SJCRH30 (cell line): ENCODE data around the gene IPO4. TPM values are rescaled to one million over a fixed set of nuclear protein-coding genes. Genes with fewer than 3 reads are reported as not detected.

Source experiments
- DNase-seq, 2 experiments: peaks; one replicate each; pipeline ENCODE4 v3.0.0-alpha.2; 2015 to 2020
- H3K27ac ChIP-seq: fragments of 250-450 bp; sonication (Bioruptor Pico); 2 replicates; pipeline ENCODE4 v1.5.1; 2020; ENCODE audit warnings: mild to moderate bottlenecking, moderate library complexity
- H3K27me3 ChIP-seq: fragments of 250-450 bp; sonication (Bioruptor Pico); 2 replicates; pipeline ENCODE4 v1.5.1; 2020; ENCODE audit warnings: mild to moderate bottlenecking, moderate library complexity
- H3K36me3 ChIP-seq: fragments of 250-450 bp; sonication (Bioruptor Pico); 2 replicates; pipeline ENCODE4 v1.5.1; 2020; ENCODE audit warnings: mild to moderate bottlenecking, moderate library complexity
- H3K4me1 ChIP-seq: fragments of 250-450 bp; sonication (Bioruptor Pico); 2 replicates; pipeline ENCODE4 v1.5.1; 2020; ENCODE audit warnings: mild to moderate bottlenecking, moderate library complexity
- H3K4me3 ChIP-seq: fragments of 250-450 bp; sonication (Bioruptor Pico); 2 replicates; pipeline ENCODE4 v1.5.1; 2020; ENCODE audit warnings: mild to moderate bottlenecking, moderate library complexity
- H3K9me3 ChIP-seq: fragments of 250-450 bp; sonication (Bioruptor Pico); replicated peaks from 2 replicates; pipeline ENCODE4 v1.5.1; 2020; ENCODE audit warnings: mild to moderate bottlenecking, moderate library complexity
- total RNA-seq: library from RNA; depleted of rRNA; stranded (reverse); fragments of >200 nt; shearing (Covaris generic); gene quantifications from 2 replicates; pipeline ENCODE4 v1.2.3, GENCODE V29; 2014

IPO4 gene
- total RNA-seq, 1 experiment from 2014 or later, result 60.0 TPM

GRCh38 chr14:24159777-24160498 lies 28.7 kb downstream of the IPO4 start:
- no peak overlapping the region for H3K27ac ChIP-seq
- H3K27me3 ChIP-seq, result no peaks in the 10 kb centered on the region
- H3K4me3 ChIP-seq, result no peak overlapping the region
- DNase-seq, result no peak
- H3K36me3 ChIP-seq, result peaks cover 32% of the 10 kb centered on the region
- peaks cover 13% of the 10 kb centered on the region for H3K4me1 ChIP-seq
- H3K9me3 ChIP-seq, result no peaks in the 10 kb centered on the region

DNA sequence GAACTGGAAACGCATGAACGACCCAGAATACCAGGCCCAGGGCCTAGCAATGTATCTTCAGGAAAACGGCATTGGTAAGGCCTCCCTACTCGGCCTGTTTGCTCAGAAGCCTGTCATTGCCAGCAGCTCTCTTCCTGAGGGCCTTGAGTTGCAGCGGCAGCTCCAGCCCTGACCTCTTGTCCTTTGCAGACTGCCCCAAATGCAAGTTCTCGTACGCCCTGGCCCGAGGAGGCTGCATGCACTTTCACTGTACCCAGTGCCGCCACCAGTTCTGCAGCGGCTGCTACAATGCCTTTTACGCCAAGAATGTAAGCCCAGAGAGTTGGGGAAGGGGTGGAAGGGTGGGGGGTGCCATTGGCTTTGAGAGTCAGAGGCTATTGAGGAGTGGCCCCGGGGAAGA lies 31.3 kb downstream of the IPO4 start:
- Histone ChIP-seq H3K27ac (no peak overlapping the region), H3K4me1 (peaks cover 13% of the 10 kb centered on the region), H3K36me3 (peaks cover 44% of the 10 kb centered on the region), H3K4me3 (no peak overlapping the region), H3K9me3 (no peaks in the 10 kb centered on the region), H3K27me3 (no peaks in the 10 kb centered on the region)
- no peak for DNase-seq

- DNase-seq, result no peak
- H3K9me3 ChIP-seq, result no peaks in the 10 kb centered on the region
- no peak overlapping the region for H3K27ac ChIP-seq
- peaks cover 13% of the 10 kb centered on the region for H3K4me1 ChIP-seq
- H3K36me3 ChIP-seq, result peaks cover 49% of the 10 kb centered on the region
- H3K4me3 ChIP-seq, result no peak overlapping the region
- H3K27me3 ChIP-seq, result no peaks in the 10 kb centered on the region
Observed at GRCh38 chr14:24156840-24157239, 31.8 kb downstream of the IPO4 start.

DNA sequence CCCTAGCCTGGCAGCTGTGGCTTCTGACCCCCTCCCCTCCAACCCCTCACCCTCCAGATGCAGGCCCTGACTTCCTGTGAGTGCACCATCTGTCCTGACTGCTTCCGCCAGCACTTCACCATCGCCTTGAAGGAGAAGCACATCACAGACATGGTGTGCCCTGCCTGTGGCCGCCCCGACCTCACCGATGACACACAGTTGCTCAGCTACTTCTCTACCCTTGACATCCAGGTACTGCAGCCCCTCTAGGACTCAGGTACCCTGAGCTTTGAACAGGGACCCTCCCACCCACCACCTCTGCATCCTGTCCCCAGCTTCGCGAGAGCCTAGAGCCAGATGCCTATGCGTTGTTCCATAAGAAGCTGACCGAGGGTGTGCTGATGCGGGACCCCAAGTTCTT lies 33.5 kb downstream of the IPO4 start:
- no peaks in the 10 kb centered on the region for H3K27me3 ChIP-seq
- no peaks in the 10 kb centered on the region for H3K9me3 ChIP-seq
- peaks cover 65% of the 10 kb centered on the region for H3K36me3 ChIP-seq
- no peak overlapping the region for H3K4me3 ChIP-seq
- no peaks in the 10 kb centered on the region; the same call in 1 of the 2 replicates for H3K4me1 ChIP-seq
- no peak for DNase-seq
- H3K27ac ChIP-seq, result no peak overlapping the region

DNA sequence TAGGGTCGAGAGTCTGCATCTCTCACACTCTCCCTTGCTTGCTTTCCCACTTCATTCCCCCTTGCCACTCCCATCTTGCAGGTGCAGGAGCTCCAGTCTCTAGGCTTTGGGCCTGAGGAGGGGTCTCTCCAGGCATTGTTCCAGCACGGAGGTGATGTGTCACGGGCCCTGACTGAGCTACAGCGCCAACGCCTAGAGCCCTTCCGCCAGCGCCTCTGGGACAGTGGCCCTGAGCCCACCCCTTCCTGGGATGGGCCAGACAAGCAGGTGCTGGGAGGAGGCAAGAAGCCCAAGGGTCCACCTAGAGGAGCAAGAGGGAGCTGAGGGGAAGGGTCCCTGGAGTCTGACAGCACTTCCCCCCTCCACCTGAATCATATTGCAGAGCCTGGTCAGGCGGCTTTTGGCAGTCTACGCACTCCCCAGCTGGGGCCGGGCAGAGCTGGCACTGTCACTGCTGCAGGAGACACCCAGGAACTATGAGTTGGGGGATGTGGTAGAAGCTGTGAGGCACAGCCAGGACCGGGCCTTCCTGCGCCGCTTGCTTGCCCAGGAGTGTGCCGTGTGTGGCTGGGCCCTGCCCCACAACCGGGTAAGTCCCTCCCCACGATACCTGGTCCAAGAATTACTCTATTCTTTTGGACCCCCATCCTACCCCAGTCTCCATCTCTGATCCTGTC lies 37.1 kb downstream of the IPO4 start:
- Histone ChIP-seq H3K9me3 (no peaks in the 10 kb centered on the region), H3K4me1 (peaks cover 3% of the 10 kb centered on the region; the same call in 1 of the 2 replicates), H3K27ac (no peak overlapping the region), H3K27me3 (no peaks in the 10 kb centered on the region), H3K4me3 (no peak overlapping the region), H3K36me3 (peaks cover 56% of the 10 kb centered on the region)
- DNase-seq, result no peak

DNA sequence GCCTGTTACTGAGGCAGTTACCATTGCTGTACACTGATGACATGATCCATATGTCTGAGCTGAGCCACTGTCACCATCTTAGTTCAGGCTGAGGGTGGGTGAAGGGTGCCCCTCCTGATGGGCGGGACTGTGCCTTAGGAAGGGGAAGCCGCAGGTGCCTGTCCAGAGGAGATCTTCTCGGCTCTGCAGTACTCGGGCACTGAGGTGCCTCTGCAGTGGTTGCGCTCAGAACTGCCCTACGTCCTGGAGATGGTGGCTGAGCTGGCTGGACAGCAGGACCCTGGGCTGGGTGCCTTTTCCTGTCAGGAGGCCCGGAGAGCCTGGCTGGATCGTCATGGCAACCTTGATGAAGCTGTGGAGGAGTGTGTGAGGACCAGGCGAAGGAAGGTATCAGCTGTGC lies 37.6 kb downstream of the IPO4 start:
- H3K27ac ChIP-seq, result no peak overlapping the region
- peaks cover 3% of the 10 kb centered on the region; the same call in 1 of the 2 replicates for H3K4me1 ChIP-seq
- no peaks in the 10 kb centered on the region for H3K27me3 ChIP-seq
- no peaks in the 10 kb centered on the region for H3K9me3 ChIP-seq
- peaks cover 51% of the 10 kb centered on the region for H3K36me3 ChIP-seq
- no peak overlapping the region for H3K4me3 ChIP-seq
- DNase-seq, result no peak

DNA sequence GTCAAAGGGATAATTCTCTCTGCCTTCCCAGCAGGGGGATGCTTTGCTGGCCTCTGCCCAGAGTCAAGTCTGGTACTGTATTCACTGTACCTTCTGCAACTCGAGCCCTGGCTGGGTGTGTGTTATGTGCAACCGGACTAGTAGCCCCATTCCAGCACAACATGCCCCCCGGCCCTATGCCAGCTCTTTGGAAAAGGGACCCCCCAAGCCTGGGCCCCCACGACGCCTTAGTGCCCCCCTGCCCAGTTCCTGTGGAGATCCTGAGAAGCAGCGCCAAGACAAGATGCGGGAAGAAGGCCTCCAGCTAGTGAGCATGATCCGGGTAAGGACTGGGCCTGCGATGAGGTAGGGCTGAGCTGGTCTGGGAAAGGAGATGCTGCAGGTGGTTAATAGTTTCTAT lies 38.0 kb downstream of the IPO4 start:
- no peaks in the 10 kb centered on the region for H3K9me3 ChIP-seq
- H3K4me1 ChIP-seq, result peaks cover 3% of the 10 kb centered on the region; the same call in 1 of the 2 replicates
- H3K27me3 ChIP-seq, result no peaks in the 10 kb centered on the region
- peaks cover 47% of the 10 kb centered on the region for H3K36me3 ChIP-seq
- H3K4me3 ChIP-seq, result no peak overlapping the region
- H3K27ac ChIP-seq, result no peak overlapping the region
- DNase-seq, result no peak

- peaks cover 42% of the 10 kb centered on the region for H3K36me3 ChIP-seq
Observed at GRCh38 chr14:24150061-24150460, 38.6 kb downstream of the IPO4 start.

GRCh38 chr14:24149302-24149969 lies 39.2 kb downstream of the IPO4 start:
- Histone ChIP-seq H3K27me3 (no peaks in the 10 kb centered on the region), H3K9me3 (no peaks in the 10 kb centered on the region), H3K27ac (no peak overlapping the region), H3K4me1 (peaks cover 3% of the 10 kb centered on the region; the same call in 1 of the 2 replicates), H3K36me3 (peaks cover 35% of the 10 kb centered on the region), H3K4me3 (no peak overlapping the region)
- DNase-seq, result no peak

More at GRCh38 chr14:24150061-24150460, 38.6 kb downstream of the IPO4 start:
- H3K4me1 ChIP-seq, result peaks cover 3% of the 10 kb centered on the region; the same call in 1 of the 2 replicates
- DNase-seq, result no peak
- H3K27ac ChIP-seq, result no peak overlapping the region
- H3K4me3 ChIP-seq, result no peak overlapping the region
- H3K27me3 ChIP-seq, result no peaks in the 10 kb centered on the region
- H3K9me3 ChIP-seq, result no peaks in the 10 kb centered on the region

- peaks cover 32% of the 10 kb centered on the region for H3K36me3 ChIP-seq
- peak overlapping the region; percentile 8; the same call in 1 of the 2 replicates for H3K27ac ChIP-seq
- DNase-seq, result no peak
Observed at GRCh38 chr14:24147761-24148428, 40.7 kb downstream of the IPO4 start.

GRCh38 chr14:24146978-24147760 lies 41.4 kb downstream of the IPO4 start, which contains the start of gene RNF31:
Gene RNF31, plus strand, starts transcription at chr14:24147498. Its CDS starts 201 bp downstream, at chr14:24147699.
- peak within 1 kb of the TSS; percentile 62 for H3K27ac ChIP-seq
- peaks cover 27% of the 10 kb centered on the region for H3K36me3 ChIP-seq
- H3K4me1 ChIP-seq, result peaks cover 3% of the 10 kb centered on the region; the same call in 1 of the 2 replicates
- H3K4me3 ChIP-seq, result peak within 1 kb of the TSS; percentile 87
- H3K9me3 ChIP-seq, result no peaks in the 10 kb centered on the region
- no peaks in the 10 kb centered on the region for H3K27me3 ChIP-seq
- DNase-seq, result peak; percentile 98 to 99

More at GRCh38 chr14:24147761-24148428, 40.7 kb downstream of the IPO4 start:
- peaks cover 3% of the 10 kb centered on the region; the same call in 1 of the 2 replicates for H3K4me1 ChIP-seq
- no peaks in the 10 kb centered on the region for H3K9me3 ChIP-seq
- H3K27me3 ChIP-seq, result no peaks in the 10 kb centered on the region
- peak overlapping the region; percentile 87 for H3K4me3 ChIP-seq

DNA sequence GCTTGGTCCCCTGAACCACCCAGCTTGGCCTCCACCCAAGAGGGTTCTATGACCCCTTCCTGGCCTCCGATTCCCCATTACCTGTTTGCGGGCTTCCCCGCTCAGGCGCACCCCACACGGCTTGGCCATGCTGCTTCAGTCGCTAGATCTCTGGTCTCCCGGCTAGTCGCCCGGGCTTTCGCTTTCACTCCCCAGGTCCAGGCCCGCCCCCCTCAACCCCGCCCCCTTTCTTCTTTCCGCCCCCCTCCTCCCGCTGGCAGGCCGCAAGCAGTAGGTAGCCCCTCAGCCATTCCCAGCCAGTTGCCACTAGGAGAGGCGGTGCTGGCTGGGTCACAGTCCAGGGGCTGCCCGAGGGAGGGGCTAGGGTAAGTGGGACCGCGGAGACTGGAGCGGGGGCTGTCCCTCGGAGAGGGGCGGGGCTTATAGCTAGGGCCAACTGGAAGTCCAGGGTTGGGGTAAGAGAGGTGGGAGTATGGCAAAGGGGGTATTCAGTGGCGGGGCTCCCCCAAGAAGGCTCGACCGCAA lies 42.1 kb downstream of the IPO4 start, which contains the start of gene PSME2:
Gene PSME2 (minus strand): TSS at position 158 of the 525 bp plus-strand sequence. CDS start 29 bp downstream, at position 129.
- no peaks in the 10 kb centered on the region for H3K27me3 ChIP-seq

GRCh38 chr14:24145690-24146452 lies 42.7 kb downstream of the IPO4 start:
- H3K4me1 ChIP-seq, result peaks cover 3% of the 10 kb centered on the region; the same call in 1 of the 2 replicates
- peak overlapping the region; percentile 87 for H3K4me3 ChIP-seq
- no peak for DNase-seq
- no peaks in the 10 kb centered on the region for H3K27me3 ChIP-seq
- peaks cover 16% of the 10 kb centered on the region for H3K36me3 ChIP-seq
- H3K27ac ChIP-seq, result peak overlapping the region; percentile 56
- H3K9me3 ChIP-seq, result no peaks in the 10 kb centered on the region

More for the DNA sequence above, 42.1 kb downstream of the IPO4 start, which contains the start of gene PSME2:
- Histone ChIP-seq H3K9me3 (no peaks in the 10 kb centered on the region), H3K4me3 (peak within 1 kb of the TSS; percentile 87), H3K27ac (peak within 1 kb of the TSS; percentile 62), H3K4me1 (peaks cover 3% of the 10 kb centered on the region; the same call in 1 of the 2 replicates), H3K36me3 (peaks cover 20% of the 10 kb centered on the region)
- DNase-seq, result peak; percentile 99
